Smooth muscle cell (in vitro differentiated cells): ENCODE measurements around the gene PARN. TPM values are rescaled to one million over a fixed set of nuclear protein-coding genes. Genes with fewer than 3 reads are reported as not detected.

Source experiments
- DNase-seq: peaks from one replicate; lab custom pipeline; 2025; ENCODE audit not compliant: unreplicated experiment; lab: John Stamatoyannopoulos, UW
- H2AFZ ChIP-seq: fragments of 200-600 bp; sonication (generic); 2 replicates; pipeline ENCODE4 v1.6.0; 2016; ENCODE audit warnings: antibody characterized with exemption, low read depth, mild to moderate bottlenecking
- H3F3A ChIP-seq: fragments of 200-600 bp; sonication (generic); 2 replicates; pipeline ENCODE4 v1.6.0; 2017; ENCODE audit warnings: antibody characterized with exemption, low read depth
- H3K27ac ChIP-seq: fragments of 200-600 bp; sonication (generic); 2 replicates; pipeline ENCODE4 v1.5.1; 2016; ENCODE audit warnings: low read depth, mild to moderate bottlenecking
- H3K27me3 ChIP-seq: fragments of 200-600 bp; sonication (generic); 2 replicates; pipeline ENCODE4 v1.6.1; 2016; ENCODE audit warnings: low read depth, mild to moderate bottlenecking
- H3K36me3 ChIP-seq: fragments of 200-600 bp; sonication (generic); 2 replicates; pipeline ENCODE4 v1.5.1; 2016; ENCODE audit warnings: low read depth
- H3K4me1 ChIP-seq: fragments of 200-600 bp; sonication (generic); 2 replicates; pipeline ENCODE4 v1.5.1; 2016; ENCODE audit warnings: low read depth
- H3K4me2 ChIP-seq: fragments of 200-600 bp; sonication (generic); 2 replicates; pipeline ENCODE4 v1.6.0; 2016; ENCODE audit warnings: mild to moderate bottlenecking
- H3K4me3 ChIP-seq: fragments of 200-600 bp; sonication (generic); 2 replicates; pipeline ENCODE4 v1.5.1; 2016; ENCODE audit warnings: mild to moderate bottlenecking
- H3K79me2 ChIP-seq: fragments of 200-600 bp; sonication (generic); 2 replicates; pipeline ENCODE4 v1.6.0; 2016; ENCODE audit warnings: low read depth, mild to moderate bottlenecking
- H3K9ac ChIP-seq: fragments of 200-600 bp; sonication (generic); 2 replicates; pipeline ENCODE4 v1.6.0; 2016; ENCODE audit warnings: low read depth
- H3K9me3 ChIP-seq: fragments of 200-600 bp; sonication (generic); replicated peaks from 2 replicates; pipeline ENCODE4 v1.5.1; 2016; ENCODE audit warnings: low read depth
- H4K20me1 ChIP-seq: fragments of 200-600 bp; sonication (generic); 2 replicates; pipeline ENCODE4 v1.6.0; 2016; ENCODE audit warnings: low read depth
- WGBS: methylation state at CpG from one replicate; pipeline ENCODE4 v1.1.7; 2016; ENCODE audit warnings: low lambda C conversion rate; 5-methylcytosine and 5-hydroxymethylcytosine counted together
- polyA plus RNA-seq: library from polyadenylated mRNA; unstranded; fragments of >200 nt; fragmentation: Nextera tagmentation; extraction: Ambion mirVana; gene quantifications from 2 replicates; pipeline ENCODE4 v1.2.1, GENCODE V29; 2016
- total RNA-seq: library from RNA; depleted of rRNA; stranded (reverse); fragments of >200 nt; gene quantifications from 2 replicates; pipeline ENCODE4 v1.2.3, GENCODE V29; 2014
- TF ChIP-seq, protein P1 (sequence below): fragments of 200-600 bp; sonication (generic); IDR thresholded peaks from 2 replicates; pipeline ENCODE4 v1.5.1; 2017; ENCODE audit warnings: borderline replicate concordance, mild to moderate bottlenecking, antibody characterized with exemption; ENCODE audit not compliant: insufficient read depth, poor library complexity, severe bottlenecking

The PARN gene
- total and polyA plus RNA-seq, 2 experiments from 2014 or later, result 22.2 to 24.6 TPM

DNA sequence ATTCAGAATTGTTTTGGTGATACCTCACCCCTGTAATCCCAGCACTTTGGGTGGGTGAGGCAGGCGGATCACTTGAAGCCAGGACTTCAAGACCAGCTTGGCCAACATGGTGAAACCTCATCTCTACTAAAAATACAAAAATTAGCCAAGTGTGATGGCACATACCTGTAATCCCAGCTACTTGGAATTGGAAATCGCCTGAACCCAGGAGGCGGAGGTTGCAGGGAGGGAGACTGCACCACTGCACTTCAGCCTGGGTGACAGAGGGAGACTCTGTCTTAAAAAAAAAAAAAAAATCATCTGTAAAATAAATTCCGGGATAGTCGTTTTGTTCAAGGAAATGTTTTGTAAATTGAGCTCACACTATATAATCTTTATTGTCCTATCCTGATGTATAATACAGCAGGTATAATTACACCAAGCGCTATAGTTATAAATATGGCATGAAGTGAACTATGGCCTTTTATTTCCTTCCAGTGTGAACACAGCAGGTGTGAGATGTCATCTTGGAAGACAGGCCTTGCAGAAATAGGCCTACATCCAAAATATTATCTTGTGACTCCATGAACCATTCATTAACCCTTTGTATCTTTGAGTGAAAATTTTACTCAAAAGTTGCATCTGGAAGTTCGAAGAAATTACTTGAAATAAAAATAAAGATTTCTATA is 38.6 kb upstream of the PARN start:
- H3K4me3 ChIP-seq, result no peak overlapping the region
- no peaks in the 10 kb centered on the region for H3K36me3 ChIP-seq
- H3K4me1 ChIP-seq, result no peaks in the 10 kb centered on the region
- H3K79me2 ChIP-seq, result no peaks in the 10 kb centered on the region
- H3K27me3 ChIP-seq, result no peaks in the 10 kb centered on the region
- 97% methylated on average over 7 of the region's 7 CpGs for WGBS
- DNase-seq, result no peak
- no peak overlapping the region for H3K4me2 ChIP-seq
- no peak overlapping the region for H3K27ac ChIP-seq
- TF ChIP-seq, protein P1, sequence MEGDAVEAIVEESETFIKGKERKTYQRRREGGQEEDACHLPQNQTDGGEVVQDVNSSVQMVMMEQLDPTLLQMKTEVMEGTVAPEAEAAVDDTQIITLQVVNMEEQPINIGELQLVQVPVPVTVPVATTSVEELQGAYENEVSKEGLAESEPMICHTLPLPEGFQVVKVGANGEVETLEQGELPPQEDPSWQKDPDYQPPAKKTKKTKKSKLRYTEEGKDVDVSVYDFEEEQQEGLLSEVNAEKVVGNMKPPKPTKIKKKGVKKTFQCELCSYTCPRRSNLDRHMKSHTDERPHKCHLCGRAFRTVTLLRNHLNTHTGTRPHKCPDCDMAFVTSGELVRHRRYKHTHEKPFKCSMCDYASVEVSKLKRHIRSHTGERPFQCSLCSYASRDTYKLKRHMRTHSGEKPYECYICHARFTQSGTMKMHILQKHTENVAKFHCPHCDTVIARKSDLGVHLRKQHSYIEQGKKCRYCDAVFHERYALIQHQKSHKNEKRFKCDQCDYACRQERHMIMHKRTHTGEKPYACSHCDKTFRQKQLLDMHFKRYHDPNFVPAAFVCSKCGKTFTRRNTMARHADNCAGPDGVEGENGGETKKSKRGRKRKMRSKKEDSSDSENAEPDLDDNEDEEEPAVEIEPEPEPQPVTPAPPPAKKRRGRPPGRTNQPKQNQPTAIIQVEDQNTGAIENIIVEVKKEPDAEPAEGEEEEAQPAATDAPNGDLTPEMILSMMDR, result no peak
- H3F3A ChIP-seq, result no peaks in the 10 kb centered on the region
- no peaks in the 10 kb centered on the region for H3K9me3 ChIP-seq
- no peak overlapping the region for H2AFZ ChIP-seq
- H3K9ac ChIP-seq, result no peak overlapping the region
- H4K20me1 ChIP-seq, result no peaks in the 10 kb centered on the region

DNA sequence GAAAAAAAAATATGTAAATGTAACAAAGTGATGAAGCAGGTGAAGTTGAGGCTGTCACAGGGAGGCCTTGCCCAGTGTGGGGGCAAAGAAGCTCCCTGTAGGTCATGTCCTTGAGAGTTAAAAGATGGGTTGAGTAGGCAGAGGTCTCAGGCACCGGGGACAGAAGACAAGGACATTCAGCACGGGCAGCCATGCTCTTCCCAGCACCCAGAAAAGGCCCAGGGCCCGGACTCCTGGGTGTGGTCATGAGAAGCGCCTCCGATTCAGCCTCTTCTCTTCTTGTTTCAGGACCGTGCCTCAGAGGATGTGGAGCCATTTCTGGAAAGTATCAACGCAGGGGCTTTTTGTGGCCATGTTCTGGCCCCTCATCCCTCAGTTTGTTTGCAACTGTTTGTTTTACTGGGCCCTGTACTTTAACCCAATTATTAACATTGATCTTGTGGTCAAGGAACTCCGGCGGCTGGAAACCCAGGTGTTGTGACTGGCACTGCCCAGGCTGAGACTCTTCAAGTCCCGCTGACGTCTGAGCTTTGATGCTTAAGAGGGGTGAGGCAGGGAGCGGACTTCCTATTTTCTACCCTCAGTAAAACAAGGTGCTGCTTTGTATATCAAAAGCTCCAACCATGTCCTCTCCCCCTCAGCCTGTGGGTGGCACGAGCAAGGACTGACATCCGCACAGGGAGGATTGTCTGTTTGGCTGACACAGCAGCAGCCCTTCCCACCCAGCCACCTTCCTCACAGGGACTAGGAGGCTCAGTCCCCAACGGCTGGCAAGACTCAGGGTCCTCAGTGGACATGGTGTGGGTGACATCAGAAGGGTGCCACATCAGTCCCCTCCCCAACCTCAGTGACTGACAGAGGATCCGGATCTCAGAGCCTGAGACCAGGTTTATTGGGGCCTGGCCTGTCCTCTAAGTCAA is 37.5 kb upstream of the PARN start:
- H3K79me2 ChIP-seq, result no peaks in the 10 kb centered on the region
- TF ChIP-seq, protein P1, result no peak
- H3K27ac ChIP-seq, result no peak overlapping the region
- no peak overlapping the region for H2AFZ ChIP-seq
- H3K27me3 ChIP-seq, result no peaks in the 10 kb centered on the region
- no peaks in the 10 kb centered on the region for H3K9me3 ChIP-seq
- H3K36me3 ChIP-seq, result peaks cover 2% of the 10 kb centered on the region
- no peak for DNase-seq
- H3K4me1 ChIP-seq, result no peaks in the 10 kb centered on the region
- no peaks in the 10 kb centered on the region for H4K20me1 ChIP-seq
- no peaks in the 10 kb centered on the region for H3F3A ChIP-seq
- WGBS, result 96% methylated on average over 16 of the region's 16 CpGs
- no peak overlapping the region for H3K4me2 ChIP-seq
- H3K9ac ChIP-seq, result no peak overlapping the region
- no peak overlapping the region for H3K4me3 ChIP-seq

DNA sequence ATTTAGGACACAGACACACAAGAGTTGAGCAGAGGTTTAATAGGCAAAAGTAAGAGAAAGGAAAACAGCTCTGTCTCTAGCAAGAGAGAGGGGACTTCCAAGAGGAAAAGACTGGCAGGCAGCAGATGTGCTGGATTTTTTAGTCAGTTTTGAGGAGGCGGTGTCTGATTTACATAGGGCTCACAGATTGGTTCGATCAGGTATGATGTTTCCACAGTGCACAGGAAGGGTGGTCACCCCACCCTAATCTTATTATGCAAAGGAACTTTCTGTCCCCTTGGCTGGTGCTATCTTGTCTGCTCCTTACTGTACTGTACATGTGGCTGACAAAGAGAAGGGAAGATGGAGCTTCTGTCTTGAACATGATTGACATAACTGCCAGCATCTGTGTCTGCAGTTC is 28.0 kb upstream of the PARN start:
- no peak overlapping the region for H2AFZ ChIP-seq
- no peaks in the 10 kb centered on the region for H3K79me2 ChIP-seq
- H3K27me3 ChIP-seq, result no peaks in the 10 kb centered on the region
- 96% methylated on average over 2 of the region's 2 CpGs for WGBS
- H3K9ac ChIP-seq, result no peak overlapping the region
- TF ChIP-seq, protein P1, result no peak
- H3F3A ChIP-seq, result no peaks in the 10 kb centered on the region
- peaks cover 14% of the 10 kb centered on the region for H3K36me3 ChIP-seq
- peaks cover 7% of the 10 kb centered on the region for H4K20me1 ChIP-seq
- no peak overlapping the region for H3K27ac ChIP-seq
- no peaks in the 10 kb centered on the region for H3K4me1 ChIP-seq
- no peak overlapping the region for H3K4me2 ChIP-seq
- H3K4me3 ChIP-seq, result no peak overlapping the region
- no peak for DNase-seq
- no peaks in the 10 kb centered on the region for H3K9me3 ChIP-seq
